DND-41 (cell line): Measurements from ENCODE around the gene GRID1.

ENCODE experiments used
- ATAC-seq: fragments of 200-7000 bp; cut with Tn5 transposase; 3 replicates; pipeline ENCODE4 v1.9.1; 2021; ENCODE audit warnings: low read depth; ENCODE audit not compliant: insufficient read depth
- DNase-seq: peaks from one replicate; pipeline ENCODE4 v3.0.0-alpha.2; 2020
- H2AFZ ChIP-seq: 2 replicates; pipeline ENCODE4 v1.6.0; 2012; ENCODE audit warnings: low read depth, low read length
- H3K27ac ChIP-seq: 2 replicates; pipeline ENCODE4 v1.5.1; 2012; ENCODE audit warnings: low read length, inconsistent platforms
- H3K27me3 ChIP-seq: fragments of 200-600 bp; sonication (generic); 2 replicates; pipeline ENCODE4 v1.6.0; 2012; ENCODE audit warnings: low read length, mild to moderate bottlenecking, inconsistent platforms; ENCODE audit not compliant: insufficient read depth, poor library complexity
- H3K36me3 ChIP-seq: 2 replicates; pipeline ENCODE4 v1.5.1; 2012; ENCODE audit warnings: low read length, inconsistent platforms; ENCODE audit not compliant: insufficient read depth
- H3K4me1 ChIP-seq: 2 replicates; pipeline ENCODE4 v1.5.1; 2012; ENCODE audit warnings: mild to moderate bottlenecking, low read length; ENCODE audit not compliant: insufficient read depth
- H3K4me2 ChIP-seq: 2 replicates; pipeline ENCODE4 v1.6.0; 2012; ENCODE audit warnings: mild to moderate bottlenecking, moderate library complexity, low read length, inconsistent platforms; ENCODE audit not compliant: insufficient read depth
- H3K4me3 ChIP-seq, 2 experiments: fragments of 200-600 bp in 1 of 2; shearing (Covaris generic) in 1 of 2; 2 replicates each; pipeline ENCODE4 v1.5.1; 2012 to 2016; ENCODE audit warnings: inconsistent platforms in 2 of 2, low read length in 2 of 2, mild to moderate bottlenecking in 2 of 2, low read depth in 1 of 2, moderate library complexity in 1 of 2
- H3K79me2 ChIP-seq: 2 replicates; pipeline ENCODE4 v1.6.0; 2012; ENCODE audit warnings: low read length, inconsistent platforms; ENCODE audit not compliant: insufficient read depth
- H3K9ac ChIP-seq: 2 replicates; pipeline ENCODE4 v1.6.0; 2012; ENCODE audit warnings: low read depth, mild to moderate bottlenecking, inconsistent platforms, low read length, moderate library complexity
- H3K9me3 ChIP-seq: 2 replicates; pipeline ENCODE4 v1.5.1; 2012; ENCODE audit warnings: low read length, moderate library complexity, mild to moderate bottlenecking, inconsistent platforms; ENCODE audit not compliant: insufficient read depth, severe bottlenecking
- H4K20me1 ChIP-seq: 2 replicates; pipeline ENCODE4 v1.6.0; 2012; ENCODE audit warnings: low read length; ENCODE audit not compliant: insufficient read depth
- CTCF ChIP-seq: IDR thresholded peaks from 2 replicates; pipeline ENCODE4 v1.5.1; 2012; ENCODE audit warnings: borderline replicate concordance, low read length, moderate library complexity, mild to moderate bottlenecking; ENCODE audit not compliant: poor library complexity, severe bottlenecking; ENCODE audit errors: extremely low read depth
- EZH2 ChIP-seq: IDR thresholded peaks from 3 replicates; pipeline ENCODE4 v1.6.1; 2012; ENCODE audit warnings: borderline replicate concordance, low read depth, mild to moderate bottlenecking, moderate library complexity, low read length, inconsistent platforms; ENCODE audit not compliant: severe bottlenecking

Gene GRID1

GRCh38 chr10:85665078-85665477, 701.5 kb downstream of the GRID1 start:
- H3K79me2 ChIP-seq: no peaks in the 10 kb centered on the region
- no peak overlapping the region for H3K9ac ChIP-seq
- peaks cover 3% of the 10 kb centered on the region for H3K27me3 ChIP-seq
- H4K20me1 ChIP-seq: no peaks in the 10 kb centered on the region
- no peak overlapping the region for H3K4me2 ChIP-seq
- no peak overlapping the region for H3K4me3 ChIP-seq
- no peak for TF ChIP-seq CTCF
- no peaks in the 10 kb centered on the region for H3K4me1 ChIP-seq
- DNase-seq (no peak), ATAC-seq (no peak)
- H3K9me3 ChIP-seq: no peaks in the 10 kb centered on the region
- no peak overlapping the region for H2AFZ ChIP-seq
- no peak overlapping the region for H3K27ac ChIP-seq
- H3K36me3 ChIP-seq: no peaks in the 10 kb centered on the region

GRCh38 chr10:85661123-85661522, 705.5 kb downstream of the GRID1 start:
- TF ChIP-seq CTCF (no peak), EZH2 (no peak)

GRCh38 chr10:85659331-85659730, 707.3 kb downstream of the GRID1 start:
- H3K9me3 ChIP-seq: no peaks in the 10 kb centered on the region
- H3K36me3 ChIP-seq: no peaks in the 10 kb centered on the region
- no peak for ATAC-seq
- no peaks in the 10 kb centered on the region for H3K4me1 ChIP-seq
- H3K79me2 ChIP-seq: no peaks in the 10 kb centered on the region
- no peak overlapping the region for H2AFZ ChIP-seq
- H3K27me3 ChIP-seq: no peaks in the 10 kb centered on the region
- H4K20me1 ChIP-seq: no peaks in the 10 kb centered on the region
- H3K4me3 ChIP-seq: no peak overlapping the region
- TF ChIP-seq CTCF (no peak), EZH2 (no peak)
- H3K9ac ChIP-seq: no peak overlapping the region
- no peak overlapping the region for H3K27ac ChIP-seq
- DNase-seq: no peak
- H3K4me2 ChIP-seq: no peak overlapping the region

More at GRCh38 chr10:85661123-85661522, 705.5 kb downstream of the GRID1 start:
- no peak for ATAC-seq
- Histone ChIP-seq H3K4me2 (no peak overlapping the region), H3K27me3 (no peaks in the 10 kb centered on the region), H3K27ac (no peak overlapping the region), H3K4me1 (no peaks in the 10 kb centered on the region), H3K4me3 (no peak overlapping the region), H3K79me2 (no peaks in the 10 kb centered on the region), H2AFZ (no peak overlapping the region), H3K9ac (no peak overlapping the region), H4K20me1 (no peaks in the 10 kb centered on the region), H3K9me3 (no peaks in the 10 kb centered on the region), H3K36me3 (no peaks in the 10 kb centered on the region)
- DNase-seq: no peak

- Histone ChIP-seq H3K36me3 (no peaks in the 10 kb centered on the region), H3K9me3 (no peaks in the 10 kb centered on the region), H3K27ac (no peak overlapping the region), H2AFZ (no peak overlapping the region), H3K27me3 (no peaks in the 10 kb centered on the region), H3K4me2 (no peak overlapping the region), H4K20me1 (no peaks in the 10 kb centered on the region), H3K79me2 (no peaks in the 10 kb centered on the region), H3K9ac (no peak overlapping the region), H3K4me3 (no peak overlapping the region), H3K4me1 (no peaks in the 10 kb centered on the region)
- no peak for DNase-seq
- TF ChIP-seq CTCF (no peak), EZH2 (no peak)
- ATAC-seq: no peak
Observed at GRCh38 chr10:85658518-85658917, 708.1 kb downstream of the GRID1 start.
